CD4-positive, alpha-beta T cell treated with Interleukin-10 for 1 hour (primary cell): Measurements from ENCODE around the gene USP50.
"Not testable (repeated sequence)": the region's sequence is repeated elsewhere in the genome, so short reads cannot be mapped to it uniquely, and the experiment has no call there.

Source experiments
- DNase-seq: peaks from one replicate; pipeline ENCODE4 v3.0.0-alpha.2; 2020

Gene USP50

GRCh38 chr15:50501815-50502214, 44.7 kb downstream of the USP50 start:
- no peak for DNase-seq

- DNase-seq = no peak
Observed at GRCh38 chr15:50500352-50500751, 46.1 kb downstream of the USP50 start.

- DNase-seq = no peak
Observed at GRCh38 chr15:50496692-50497091, 49.8 kb downstream of the USP50 start.

- not testable (repeated sequence) for DNase-seq
Observed at GRCh38 chr15:50494547-50494946, 51.9 kb downstream of the USP50 start.

- no peak for DNase-seq
Observed at GRCh38 chr15:50493625-50494024, 52.8 kb downstream of the USP50 start.

DNA sequence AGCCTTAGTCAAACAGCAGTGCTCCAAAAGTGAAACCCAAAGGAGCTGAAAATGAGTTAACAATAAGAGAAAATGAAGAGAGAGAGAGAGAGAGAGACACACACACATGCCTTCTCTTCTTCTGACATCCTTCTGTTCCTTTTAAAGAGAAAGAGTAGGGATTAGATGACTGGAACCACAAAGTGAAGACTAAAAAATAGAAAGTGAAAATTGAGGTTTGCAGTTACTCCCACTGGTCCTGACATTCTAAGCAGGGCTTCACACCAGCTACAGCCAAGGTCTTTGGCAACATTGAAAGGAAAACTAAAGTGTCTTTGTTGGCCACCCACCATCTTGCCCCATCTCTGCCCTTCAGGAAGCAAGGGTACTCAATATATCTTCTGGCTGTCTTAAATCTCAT, 59.2 kb downstream of the USP50 start:
- no peak for DNase-seq

DNA sequence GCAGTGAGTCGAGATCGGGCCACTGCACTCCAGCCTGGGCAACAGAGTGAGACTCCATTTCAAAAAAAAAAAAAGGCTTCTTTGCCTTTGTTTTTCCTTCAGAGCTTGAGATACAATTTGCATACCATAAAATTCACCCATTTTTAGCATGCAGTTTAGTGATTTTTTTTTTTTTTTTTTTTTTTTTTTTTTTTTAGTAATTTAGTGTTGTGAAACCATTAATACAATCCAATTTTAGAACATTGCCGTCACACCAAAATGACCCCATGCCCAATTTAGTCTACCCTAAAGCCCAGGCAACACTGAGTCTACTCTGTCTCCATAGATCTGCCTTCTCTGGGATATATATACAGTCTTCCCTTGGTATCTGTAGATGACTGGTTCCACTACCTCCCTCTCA, 61.1 kb downstream of the USP50 start:
- DNase-seq = no peak

DNA sequence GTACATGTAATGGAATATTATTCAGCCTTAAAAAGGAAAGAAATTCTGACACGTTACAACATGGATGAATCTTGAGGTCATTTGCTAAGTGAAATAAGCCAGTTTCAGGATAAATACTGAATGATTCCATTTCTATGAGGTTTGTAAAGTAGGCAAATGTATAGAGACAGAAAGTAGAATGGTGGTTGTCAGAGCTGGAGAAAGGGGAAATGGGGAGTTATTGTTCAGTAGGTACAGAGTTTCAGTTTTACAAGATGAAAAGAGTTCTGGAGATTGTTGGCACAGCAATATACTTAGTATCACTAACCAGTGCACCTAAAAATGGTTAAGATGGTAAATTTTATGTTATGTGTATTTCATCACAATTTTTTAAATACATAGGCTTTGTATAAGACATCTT, 61.7 kb downstream of the USP50 start:
- DNase-seq = no peak

- DNase-seq = no peak
Observed at GRCh38 chr15:50476143-50476542, 70.3 kb downstream of the USP50 start.

- DNase-seq = no peak
Observed at GRCh38 chr15:50471072-50471471, 75.4 kb downstream of the USP50 start.

GRCh38 chr15:50463423-50464358, 82.8 kb downstream of the USP50 start:
- DNase-seq = no peak

- DNase-seq = no peak
Observed at GRCh38 chr15:50458348-50459112, 87.9 kb downstream of the USP50 start.

DNA sequence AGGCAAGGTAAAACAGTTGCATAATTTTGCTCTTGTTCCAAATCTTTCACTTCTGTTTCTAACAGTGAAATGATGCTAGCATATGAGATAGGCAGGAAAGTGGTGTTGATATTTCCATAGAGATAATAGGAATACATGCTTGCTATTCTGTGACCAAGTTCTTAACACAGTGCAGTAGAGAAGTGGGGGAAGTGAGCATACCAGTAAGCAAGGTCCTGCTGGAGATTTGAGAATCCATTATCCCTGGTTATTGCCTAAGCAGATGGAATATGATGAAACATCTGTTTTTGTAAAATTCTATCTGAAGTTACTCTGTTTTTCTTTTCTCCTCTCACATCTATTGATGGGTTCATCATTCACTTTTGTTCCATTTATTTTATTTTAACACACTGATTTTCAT, 93.5 kb downstream of the USP50 start:
- no peak for DNase-seq
